ENCODE measurements around the gene GNAI2. TPM values are rescaled to one million over a fixed set of nuclear protein-coding genes. Genes with fewer than 3 reads are reported as not detected.

The GNAI2 gene
- polyA plus RNA-seq, 1 donor (not counting 4 experiments of a cell fraction or from before 2014, with no cell fraction given), result 268 TPM

GRCh38 chr3:50297896-50298725 lies 62.1 kb downstream of the GNAI2 start:
- peaks cover 3% of the 10 kb centered on the region for H3K9me1 ChIP-seq (ENCODE audit: control insufficient read depth, extremely low read depth, insufficient read depth, low read length)
- H3K79me2 ChIP-seq (ENCODE audit: control insufficient read depth, insufficient read depth, low read length), result peaks cover 7% of the 10 kb centered on the region
- peaks cover 24% of the 10 kb centered on the region for H3K4me1 ChIP-seq (ENCODE audit: control insufficient read depth, extremely low read depth, insufficient read depth, low read length)
- peak overlapping the region; percentile 94 for H3K4me2 ChIP-seq (ENCODE audit: control insufficient read depth, extremely low read depth, insufficient read depth, low read depth, low read length)
- H3K27me3 ChIP-seq (ENCODE audit: control insufficient read depth, extremely low read depth, insufficient read depth, low read length), result no peaks in the 10 kb centered on the region
- H3K36me3 ChIP-seq (ENCODE audit: control insufficient read depth in 2 of 2, extremely low read depth in 1 of 2, insufficient read depth in 2 of 2, low read length in 2 of 2), result peaks cover 0 to 4% of the 10 kb centered on the region in 2 experiments
- no peaks in the 10 kb centered on the region for H4K20me1 ChIP-seq (ENCODE audit: control insufficient read depth, extremely low read depth, insufficient read depth, low read length)
- peak overlapping the region; percentile 89 for H3K27ac ChIP-seq (ENCODE audit: control insufficient read depth, insufficient read depth, low read length)
- H3K4me3 ChIP-seq (ENCODE audit: control insufficient read depth in 2 of 3, extremely low read depth in 1 of 3, insufficient read depth in 2 of 3, low read depth in 1 of 3, low read length in 3 of 3), result peak overlapping the region; percentile 76 to 97 (median 94)
- dilution Hi-C loops (cut with MboI; ENCODE audit: extremely low pct_ligation_motif_present, low sequenced_read_pairs), result no loop called here
- H3K9ac ChIP-seq (ENCODE audit: control insufficient read depth, extremely low read depth, insufficient read depth, low read length), result peak overlapping the region; percentile 95
- no peaks in the 10 kb centered on the region for H3K9me3 ChIP-seq (ENCODE audit: control insufficient read depth, low read depth, low read length)
- no peak overlapping the region for H2AFZ ChIP-seq (ENCODE audit: control insufficient read depth, low read length)
- FAIRE-seq (no peak), DNase-seq (ENCODE audit: low read depth, low spot score) (no peak)
- no peak for TF ChIP-seq EZH2 (IDR thresholded peaks at IDR 0.05; ENCODE audit: low read length)
- peak in 2 of 3 experiments; percentile 30 to 35 for TF ChIP-seq CTCF (optimal IDR thresholded peaks at IDR 0.05 in 1 of 3, IDR thresholded peaks at IDR 0.05 in 1 of 3, conservative IDR thresholded peaks at IDR 0.05 in 1 of 3; ENCODE audit: extremely low read depth in 1 of 3, insufficient read depth in 2 of 3, low read length in 3 of 3)

- Histone ChIP-seq H3K4me2 (ENCODE audit: control insufficient read depth, extremely low read depth, insufficient read depth, low read depth, low read length) (peak within 1 kb of the TSS; percentile 94), H3K4me1 (ENCODE audit: control insufficient read depth, extremely low read depth, insufficient read depth, low read length) (peaks cover 32% of the 10 kb centered on the region), H3K9ac (ENCODE audit: control insufficient read depth, extremely low read depth, insufficient read depth, low read length) (peak within 1 kb of the TSS; percentile 95), H3K27ac (ENCODE audit: control insufficient read depth, insufficient read depth, low read length) (peak within 1 kb of the TSS; percentile 97), H3K4me3 (ENCODE audit: control insufficient read depth in 2 of 3, extremely low read depth in 1 of 3, insufficient read depth in 2 of 3, low read depth in 1 of 3, low read length in 3 of 3) (peak within 1 kb of the TSS; percentile 76 to 97 (median 94)), H3K27me3 (ENCODE audit: control insufficient read depth, extremely low read depth, insufficient read depth, low read length) (no peaks in the 10 kb centered on the region), H3K9me3 (ENCODE audit: control insufficient read depth, low read depth, low read length) (no peaks in the 10 kb centered on the region), H3K79me2 (ENCODE audit: control insufficient read depth, insufficient read depth, low read length) (peaks cover 9% of the 10 kb centered on the region), H3K36me3 (ENCODE audit: control insufficient read depth in 2 of 2, extremely low read depth in 1 of 2, insufficient read depth in 2 of 2, low read length in 2 of 2) (peaks cover 0 to 4% of the 10 kb centered on the region in 2 experiments), H2AFZ (ENCODE audit: control insufficient read depth, low read length) (peak within 1 kb of the TSS; percentile 94), H4K20me1 (ENCODE audit: control insufficient read depth, extremely low read depth, insufficient read depth, low read length) (no peaks in the 10 kb centered on the region), H3K9me1 (ENCODE audit: control insufficient read depth, extremely low read depth, insufficient read depth, low read length) (peaks cover 3% of the 10 kb centered on the region)
- FAIRE-seq (no peak), DNase-seq (ENCODE audit: low read depth, low spot score) (peak; percentile 100)
- TF ChIP-seq EZH2 (IDR thresholded peaks at IDR 0.05; ENCODE audit: low read length) (no peak), CTCF (optimal IDR thresholded peaks at IDR 0.05 in 1 of 3, IDR thresholded peaks at IDR 0.05 in 1 of 3, conservative IDR thresholded peaks at IDR 0.05 in 1 of 3; ENCODE audit: extremely low read depth in 1 of 3, insufficient read depth in 2 of 3, low read length in 3 of 3) (peak in 2 of 3 experiments; percentile 41 to 48)
- dilution Hi-C loops (cut with MboI; ENCODE audit: extremely low pct_ligation_motif_present, low sequenced_read_pairs), result no loop called here
These were observed 63.0 kb downstream of the GNAI2 start, which contains the start of the genes HYAL3 and NAA80 for GRCh38 chr3:50298836-50299637. TSS of gene HYAL3 (minus strand) at chr3:50299405. CDS start at chr3:50295602, 3,803 bp downstream. TSS of gene NAA80 (minus strand) at chr3:50299405. CDS start at chr3:50297463, 1,942 bp downstream.
